Activated T-cell treated with anti-CD3 and anti-CD28 coated beads, Interleukin-2, amount 50 U/mL, for 4 hours (primary cell): ENCODE results near the gene BAAT. TPM values are rescaled to one million over a fixed set of nuclear protein-coding genes. Genes with fewer than 3 reads are reported as not detected.

ENCODE experiments used
- ATAC-seq, 2 donors: fragments of 200-7000 bp; cut with Tn5 transposase; one replicate each; pipeline ENCODE4 v1.10.0; 2021
- DNase-seq: peaks from one replicate; pipeline ENCODE4 v3.0.0-alpha.2; 2020
- H3K27me3 Mint-ChIP-seq: one replicate; pipeline ENCODE4 v1.8.0; 2021; ENCODE audit warnings: low read depth, mixed read lengths
- H3K36me3 Mint-ChIP-seq: one replicate; pipeline ENCODE4 v1.8.0; 2022; ENCODE audit warnings: mixed read lengths; ENCODE audit not compliant: insufficient read depth
- H3K4me1 Mint-ChIP-seq: one replicate; pipeline ENCODE4 v1.8.0; 2021; ENCODE audit warnings: low read depth, mixed read lengths
- H3K4me3 Mint-ChIP-seq: one replicate; pipeline ENCODE4 v1.8.0; 2021; ENCODE audit warnings: mild to moderate bottlenecking, moderate library complexity, mixed read lengths
- H3K9me3 Mint-ChIP-seq: one replicate; pipeline ENCODE4 v1.8.0; 2021; ENCODE audit warnings: mixed read lengths
- total RNA-seq, 3 donors: library from RNA; stranded (reverse); gene quantifications; one replicate each; pipeline ENCODE4 v1.2.1, GENCODE V29; 2021

BAAT gene
- total RNA-seq, 3 donors from 2014 or later = 0.16 to 0.30 (median 0.16) TPM

- Mint-ChIP-seq H3K4me3 (no peak overlapping the region), H3K36me3 (no peaks in the 10 kb centered on the region), H3K4me1 (no peaks in the 10 kb centered on the region), H3K9me3 (no peaks in the 10 kb centered on the region), H3K27me3 (no peaks in the 10 kb centered on the region)
- ATAC-seq (no peak), DNase-seq (no peak)
Observed at GRCh38 chr9:101360647-101361046, 24.2 kb downstream of the BAAT start.

- Mint-ChIP-seq H3K36me3 (no peaks in the 10 kb centered on the region), H3K9me3 (no peaks in the 10 kb centered on the region), H3K4me1 (no peaks in the 10 kb centered on the region), H3K4me3 (no peak overlapping the region), H3K27me3 (no peaks in the 10 kb centered on the region)
- DNase-seq (no peak), ATAC-seq (no peak)
Observed at GRCh38 chr9:101359679-101360078, 25.1 kb downstream of the BAAT start.

- Mint-ChIP-seq H3K27me3 (no peaks in the 10 kb centered on the region), H3K4me3 (no peak overlapping the region), H3K4me1 (no peaks in the 10 kb centered on the region), H3K9me3 (no peaks in the 10 kb centered on the region), H3K36me3 (no peaks in the 10 kb centered on the region)
- ATAC-seq = no peak
- DNase-seq = no peak
Observed at GRCh38 chr9:101356619-101357018, 28.2 kb downstream of the BAAT start.

GRCh38 chr9:101354765-101355708, 29.8 kb downstream of the BAAT start:
- DNase-seq (no peak), ATAC-seq (no peak)
- no peaks in the 10 kb centered on the region for H3K36me3 Mint-ChIP-seq
- H3K4me3 Mint-ChIP-seq = no peak overlapping the region
- no peaks in the 10 kb centered on the region for H3K4me1 Mint-ChIP-seq
- no peaks in the 10 kb centered on the region for H3K9me3 Mint-ChIP-seq
- peaks cover 2% of the 10 kb centered on the region for H3K27me3 Mint-ChIP-seq

- Mint-ChIP-seq H3K4me3 (no peak overlapping the region), H3K36me3 (no peaks in the 10 kb centered on the region), H3K27me3 (peaks cover 2% of the 10 kb centered on the region), H3K9me3 (no peaks in the 10 kb centered on the region), H3K4me1 (no peaks in the 10 kb centered on the region)
- DNase-seq (no peak), ATAC-seq (no peak)
Observed at GRCh38 chr9:101354143-101354764, 30.6 kb downstream of the BAAT start.

GRCh38 chr9:101353683-101354082, 31.1 kb downstream of the BAAT start:
- DNase-seq (no peak), ATAC-seq (no peak)
- no peaks in the 10 kb centered on the region for H3K4me1 Mint-ChIP-seq
- H3K4me3 Mint-ChIP-seq = no peak overlapping the region
- no peaks in the 10 kb centered on the region for H3K36me3 Mint-ChIP-seq
- no peaks in the 10 kb centered on the region for H3K9me3 Mint-ChIP-seq
- peaks cover 3% of the 10 kb centered on the region for H3K27me3 Mint-ChIP-seq

GRCh38 chr9:101352892-101353463, 31.8 kb downstream of the BAAT start:
- H3K9me3 Mint-ChIP-seq = no peaks in the 10 kb centered on the region
- no peak for DNase-seq
- H3K36me3 Mint-ChIP-seq = no peaks in the 10 kb centered on the region
- H3K4me1 Mint-ChIP-seq = no peaks in the 10 kb centered on the region
- no peak overlapping the region for H3K4me3 Mint-ChIP-seq
- ATAC-seq = no peak
- H3K27me3 Mint-ChIP-seq = peaks cover 4% of the 10 kb centered on the region

GRCh38 chr9:101350285-101350684, 34.5 kb downstream of the BAAT start:
- H3K4me3 Mint-ChIP-seq = no peak overlapping the region
- no peak for ATAC-seq
- H3K4me1 Mint-ChIP-seq = no peaks in the 10 kb centered on the region
- H3K27me3 Mint-ChIP-seq = peaks cover 4% of the 10 kb centered on the region
- no peaks in the 10 kb centered on the region for H3K9me3 Mint-ChIP-seq
- no peaks in the 10 kb centered on the region for H3K36me3 Mint-ChIP-seq
- DNase-seq = no peak

- ATAC-seq (no peak), DNase-seq (no peak)
- Mint-ChIP-seq H3K9me3 (no peaks in the 10 kb centered on the region), H3K36me3 (no peaks in the 10 kb centered on the region), H3K27me3 (peaks cover 16% of the 10 kb centered on the region), H3K4me3 (no peak overlapping the region), H3K4me1 (no peaks in the 10 kb centered on the region)
Observed at GRCh38 chr9:101342595-101342994, 42.2 kb downstream of the BAAT start.

GRCh38 chr9:101341958-101342357, 42.8 kb downstream of the BAAT start:
- no peak overlapping the region for H3K4me3 Mint-ChIP-seq
- DNase-seq (no peak), ATAC-seq (no peak)
- H3K9me3 Mint-ChIP-seq = no peaks in the 10 kb centered on the region
- H3K36me3 Mint-ChIP-seq = no peaks in the 10 kb centered on the region
- peaks cover 16% of the 10 kb centered on the region for H3K27me3 Mint-ChIP-seq
- H3K4me1 Mint-ChIP-seq = no peaks in the 10 kb centered on the region

DNA sequence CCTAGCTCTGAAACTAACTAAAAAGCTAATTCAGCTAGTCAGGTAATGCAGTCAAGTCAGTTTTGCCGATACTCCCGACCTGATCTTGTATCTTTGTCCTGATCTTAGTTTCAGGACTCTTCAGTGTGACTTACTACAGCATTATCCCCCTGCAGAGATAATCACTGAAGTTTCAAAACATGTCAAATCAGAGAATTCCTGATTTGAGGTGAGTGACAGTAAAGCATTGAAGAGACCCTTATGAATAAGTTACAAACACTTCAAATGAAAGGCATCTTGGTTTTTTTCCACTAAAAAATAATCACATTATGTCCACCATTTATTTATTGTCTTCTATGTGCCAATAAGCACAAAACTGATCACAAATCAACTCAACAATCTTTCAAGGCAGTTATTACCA, 47.6 kb downstream of the BAAT start:
- Mint-ChIP-seq H3K4me3 (no peak overlapping the region), H3K36me3 (no peaks in the 10 kb centered on the region), H3K9me3 (no peaks in the 10 kb centered on the region), H3K27me3 (peaks cover 8% of the 10 kb centered on the region), H3K4me1 (no peaks in the 10 kb centered on the region)
- DNase-seq (no peak), ATAC-seq (no peak)

DNA sequence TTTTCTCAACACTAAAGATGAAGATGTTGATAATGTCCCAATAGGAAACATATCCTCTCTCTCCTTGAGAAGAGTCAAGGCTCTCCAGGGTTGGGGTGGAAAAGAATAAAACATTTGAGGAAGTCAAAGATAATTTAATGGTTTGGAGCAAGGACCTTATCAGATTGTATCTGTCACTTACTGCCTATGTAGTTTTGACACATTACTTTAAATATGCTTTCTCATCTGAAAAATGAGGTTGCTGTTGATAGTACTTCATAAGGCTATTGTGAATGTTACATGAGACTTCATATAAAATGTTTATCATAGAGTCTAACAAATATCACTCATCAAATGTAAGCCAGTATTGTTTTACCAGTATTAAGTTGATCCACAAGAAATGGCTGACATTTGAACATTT, 48.7 kb downstream of the BAAT start:
- ATAC-seq (no peak), DNase-seq (no peak)
- H3K9me3 Mint-ChIP-seq = no peaks in the 10 kb centered on the region
- peaks cover 4% of the 10 kb centered on the region for H3K27me3 Mint-ChIP-seq
- H3K4me3 Mint-ChIP-seq = no peak overlapping the region
- H3K36me3 Mint-ChIP-seq = no peaks in the 10 kb centered on the region
- H3K4me1 Mint-ChIP-seq = no peaks in the 10 kb centered on the region

DNA sequence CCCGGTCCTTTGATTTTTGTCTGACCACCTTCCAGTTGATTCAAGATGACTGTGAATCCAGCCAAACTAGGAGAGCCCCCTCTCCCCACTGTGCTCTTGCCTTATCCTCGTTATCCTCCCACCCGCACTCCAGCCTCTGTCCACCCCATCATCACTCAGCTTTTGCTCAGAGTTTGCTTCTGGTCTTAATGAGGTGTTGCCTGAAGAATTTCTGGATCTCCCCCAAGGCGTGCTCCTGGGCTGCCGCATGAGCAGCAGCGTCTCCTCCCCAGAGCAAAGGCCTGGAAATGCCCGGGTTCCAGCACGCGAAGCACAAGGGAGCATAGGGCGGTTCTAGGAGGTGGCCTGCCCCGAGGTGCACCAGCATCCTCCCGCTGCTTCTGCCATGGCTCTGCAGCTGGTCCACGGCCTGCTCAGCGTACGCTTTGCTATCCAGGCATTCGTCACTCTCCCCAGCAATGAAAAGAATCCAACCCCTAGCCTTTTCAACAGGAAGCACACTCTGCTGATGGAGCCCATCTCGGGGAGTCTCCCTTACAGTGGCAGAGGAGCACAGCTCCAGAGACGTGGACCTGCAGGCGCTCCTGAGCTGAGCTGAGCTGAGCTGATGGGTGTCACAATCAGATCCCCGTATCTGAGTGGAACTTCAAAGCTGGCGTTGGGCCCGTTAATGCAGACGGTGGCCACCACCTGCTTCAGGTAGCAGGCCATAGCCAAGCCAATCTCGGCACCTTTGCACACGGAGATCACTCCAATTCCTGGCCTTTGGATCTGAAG, 50.7 kb downstream of the BAAT start:
- Mint-ChIP-seq H3K27me3 (peaks cover 4% of the 10 kb centered on the region), H3K9me3 (no peaks in the 10 kb centered on the region), H3K4me3 (no peak overlapping the region), H3K4me1 (no peaks in the 10 kb centered on the region), H3K36me3 (no peaks in the 10 kb centered on the region)
- ATAC-seq (no peak), DNase-seq (no peak)

DNA sequence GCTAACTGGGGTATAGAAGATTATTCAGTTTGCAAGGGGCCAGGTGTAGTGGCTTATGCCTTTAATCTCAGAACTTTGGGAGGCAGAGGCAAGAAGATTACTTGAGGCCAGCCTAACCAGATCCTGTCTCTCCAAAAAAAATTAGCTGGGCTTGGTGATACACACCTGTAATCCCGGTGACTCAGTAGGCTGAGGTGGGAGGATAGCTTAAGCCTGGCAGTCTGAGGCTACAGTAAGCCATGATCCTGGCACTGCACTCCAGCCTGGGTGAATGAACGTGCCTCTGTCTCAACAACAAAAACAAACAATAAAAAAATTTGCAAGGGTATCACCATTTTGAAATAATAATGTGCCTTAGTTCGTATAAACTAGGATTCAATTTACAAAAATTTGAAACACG, 51.3 kb downstream of the BAAT start:
- Mint-ChIP-seq H3K4me3 (no peak overlapping the region), H3K4me1 (no peaks in the 10 kb centered on the region), H3K27me3 (peaks cover 3% of the 10 kb centered on the region), H3K9me3 (no peaks in the 10 kb centered on the region), H3K36me3 (no peaks in the 10 kb centered on the region)
- DNase-seq (no peak), ATAC-seq (no peak)
